Stimulated activated CD8-positive, alpha-beta memory T cell treated with anti-CD3 and anti-CD28 coated beads, Interleukin-12 subunit alpha, Interleukin-12 subunit beta, amount 100 ng/mL, for 24 hours (primary cell): ENCODE measurements around the gene MBNL2.

Experiments
- DNase-seq: peaks from one replicate; pipeline ENCODE4 v3.0.0-alpha.2; 2020; ENCODE audit errors: extremely low read depth

Gene MBNL2

DNA sequence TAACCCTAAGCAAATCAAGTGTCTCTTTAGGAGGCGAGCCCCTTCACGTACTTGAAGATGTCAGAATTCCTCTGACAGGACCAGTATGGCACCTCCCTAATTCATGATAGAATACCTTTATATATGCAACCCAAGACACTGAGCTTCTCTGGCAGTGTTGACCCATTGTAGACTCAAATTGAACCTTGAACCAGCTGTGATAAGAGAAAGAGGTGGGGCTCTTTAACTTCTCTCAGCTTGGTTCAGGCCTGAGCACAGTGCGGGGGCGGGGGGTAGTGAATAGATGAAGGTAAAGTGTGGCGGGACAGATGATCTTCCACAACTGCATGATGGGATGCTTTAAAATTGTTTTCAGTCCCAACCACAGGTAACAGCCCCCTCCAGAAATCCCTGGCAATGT lies 12.1 kb downstream of the MBNL2 start:
- no peak for DNase-seq

DNA sequence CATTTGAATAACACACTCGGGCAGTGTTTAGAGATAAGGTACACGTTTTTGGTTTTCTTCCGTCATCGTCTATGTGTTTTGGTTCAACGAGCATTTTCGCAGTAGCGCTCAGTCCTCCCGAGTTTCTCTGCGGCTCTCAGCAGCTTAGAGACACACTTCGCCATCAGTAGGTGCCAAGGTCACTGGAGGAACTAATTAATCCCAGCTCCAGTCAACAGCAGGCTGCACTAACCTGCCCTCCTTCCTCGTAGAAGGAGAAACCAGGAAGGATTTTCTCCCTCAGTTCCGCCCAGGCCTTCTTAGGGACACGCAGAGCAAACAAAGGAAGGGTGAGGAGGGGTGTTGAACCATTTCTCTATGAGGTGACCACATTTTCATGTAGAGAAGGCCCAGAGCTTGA lies 12.6 kb downstream of the MBNL2 start:
- no peak for DNase-seq

DNA sequence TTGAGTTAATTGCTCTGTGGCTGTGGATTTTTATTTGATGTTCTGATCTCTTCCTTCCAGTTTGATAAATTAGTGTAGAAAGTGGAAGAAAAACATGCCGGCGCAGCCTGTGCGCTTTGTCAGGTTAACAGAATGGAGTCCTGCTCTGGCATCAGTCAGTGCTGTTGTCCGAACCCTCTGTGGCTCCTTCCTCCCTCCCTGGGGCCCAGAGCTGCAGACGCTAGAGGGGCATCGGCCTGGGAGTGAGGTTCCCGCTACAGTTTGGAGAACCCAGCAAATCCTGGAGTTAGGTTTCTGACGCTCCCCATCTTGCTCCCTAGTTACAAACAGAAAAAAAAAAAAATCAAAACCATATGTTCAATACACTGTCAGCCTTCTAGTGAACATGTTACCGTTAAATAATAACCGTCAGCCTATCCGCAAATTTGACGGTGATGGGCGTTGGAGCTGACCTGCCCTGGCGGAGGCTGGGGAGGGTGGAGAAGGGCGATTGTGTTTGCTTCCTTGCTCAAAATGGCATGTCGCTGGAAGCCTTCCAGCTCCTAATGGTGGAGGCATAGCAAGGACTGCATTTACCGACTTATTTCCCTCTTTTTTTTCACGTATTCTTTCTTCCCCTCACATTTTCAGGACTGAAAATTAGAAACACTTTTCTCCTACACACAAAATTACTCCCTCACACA lies 13.6 kb downstream of the MBNL2 start:
- DNase-seq = no peak

DNA sequence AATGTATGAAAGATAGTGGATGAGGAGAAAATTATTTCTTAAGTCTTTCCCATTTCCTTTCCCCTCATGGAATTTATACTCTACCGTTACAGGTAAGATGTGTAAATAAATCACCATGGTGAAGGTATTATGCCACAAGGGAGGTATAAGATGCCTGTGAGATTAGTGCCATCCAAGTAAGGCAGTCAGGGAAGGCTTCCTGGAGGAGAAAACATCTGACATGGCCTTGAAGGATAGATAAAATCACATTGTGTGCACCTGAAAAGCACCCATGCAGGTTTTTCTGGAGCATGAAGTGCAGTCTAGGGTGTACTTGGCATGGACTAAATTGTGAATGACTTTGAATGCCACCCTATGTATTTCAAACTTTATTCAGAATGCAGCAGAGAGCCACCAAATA lies 15.3 kb downstream of the MBNL2 start:
- DNase-seq = no peak

DNA sequence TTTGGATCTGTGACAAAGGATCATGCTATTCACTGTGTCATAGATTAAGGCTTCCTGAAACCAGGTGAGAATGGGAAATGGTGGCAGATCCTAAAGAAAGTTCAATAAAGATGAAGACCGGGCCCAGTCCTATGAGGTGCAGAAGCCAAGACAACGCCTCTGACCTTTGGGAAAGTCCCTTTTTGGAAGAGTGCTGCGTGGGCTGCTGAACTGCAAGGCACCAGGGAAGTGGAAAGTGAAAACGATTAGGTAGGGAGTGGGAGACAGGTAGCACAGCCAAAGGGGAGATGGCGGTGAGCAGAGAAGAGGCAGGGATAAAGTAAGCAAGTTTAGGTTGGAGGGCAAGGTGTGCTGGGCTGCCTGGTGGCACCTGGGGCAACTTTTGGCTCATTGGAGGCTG lies 16.3 kb downstream of the MBNL2 start:
- no peak for DNase-seq

DNA sequence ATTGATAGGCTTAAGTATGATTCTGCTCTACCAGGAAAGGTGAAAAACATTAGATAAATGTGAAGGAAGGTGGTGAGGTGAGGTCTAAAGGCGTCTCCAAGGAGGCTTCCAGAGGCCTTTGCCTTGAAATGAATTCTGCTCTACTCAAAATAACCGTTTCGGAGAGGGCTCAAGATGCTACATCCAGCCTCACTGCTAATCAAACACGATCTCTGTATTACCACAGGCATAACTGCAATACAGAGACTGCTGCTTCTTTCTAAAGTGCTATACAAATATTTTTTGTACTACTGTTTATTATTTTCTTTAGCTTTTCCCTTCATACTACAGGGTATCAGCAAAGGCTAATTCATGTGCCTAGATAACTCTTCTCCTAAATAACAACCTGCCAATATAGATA lies 16.8 kb downstream of the MBNL2 start:
- no peak for DNase-seq

DNA sequence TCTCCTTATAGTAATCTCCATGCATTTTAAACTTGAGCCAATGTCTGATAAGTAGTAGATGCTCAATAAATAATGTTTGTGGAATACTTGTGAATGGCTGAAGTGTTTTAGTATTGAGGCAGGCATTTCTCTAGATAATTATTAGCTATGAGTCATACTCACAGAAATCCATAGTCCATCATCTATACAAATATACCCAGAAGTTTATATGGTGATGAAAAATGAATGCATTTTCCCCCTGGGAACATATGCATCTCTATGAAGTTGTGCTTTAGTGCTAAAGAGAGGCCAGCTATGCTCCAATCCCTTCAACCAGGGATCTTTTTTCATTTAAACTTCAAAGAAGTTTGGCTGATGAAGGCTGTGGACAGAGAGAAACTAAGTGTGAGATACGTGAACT lies 17.2 kb downstream of the MBNL2 start:
- no peak for DNase-seq

DNA sequence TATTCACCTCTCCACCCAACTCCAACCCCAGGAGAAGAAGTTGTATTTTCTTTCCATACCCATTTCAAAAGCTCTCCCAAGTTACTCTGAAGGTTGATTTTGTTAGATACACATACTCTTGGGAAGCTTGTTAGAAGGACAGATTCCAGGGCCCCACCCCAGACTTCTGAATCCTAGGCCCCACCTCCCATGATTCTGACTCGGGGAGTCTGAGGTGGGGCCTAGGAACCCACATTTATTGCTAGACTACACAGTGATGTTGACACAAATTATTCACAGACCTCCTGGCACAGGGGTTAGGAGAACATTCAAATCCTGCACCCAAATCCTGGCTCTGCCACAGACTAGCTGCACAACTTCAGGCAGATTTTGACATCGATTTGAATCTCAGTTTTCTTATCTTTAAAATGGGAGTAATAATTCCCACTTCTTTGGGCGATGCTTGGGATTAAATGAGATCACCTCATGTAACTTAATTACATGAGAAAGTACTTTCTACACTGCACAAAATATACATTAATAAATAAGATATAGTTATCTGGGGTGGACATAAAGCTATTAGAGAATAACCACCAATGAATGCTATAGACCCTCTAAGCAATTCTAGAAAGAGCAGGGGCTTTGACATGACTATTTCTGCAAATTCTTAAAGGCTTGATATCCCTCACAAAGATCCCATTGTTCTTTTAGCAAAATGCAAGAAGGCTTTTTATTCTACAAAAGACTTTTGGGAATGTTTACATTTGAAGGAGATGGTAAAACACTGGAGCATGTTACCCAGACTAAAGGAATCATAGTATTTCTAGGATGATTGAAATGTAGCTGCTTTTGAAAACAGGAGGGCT lies 18.0 kb downstream of the MBNL2 start:
- DNase-seq = no peak

DNA sequence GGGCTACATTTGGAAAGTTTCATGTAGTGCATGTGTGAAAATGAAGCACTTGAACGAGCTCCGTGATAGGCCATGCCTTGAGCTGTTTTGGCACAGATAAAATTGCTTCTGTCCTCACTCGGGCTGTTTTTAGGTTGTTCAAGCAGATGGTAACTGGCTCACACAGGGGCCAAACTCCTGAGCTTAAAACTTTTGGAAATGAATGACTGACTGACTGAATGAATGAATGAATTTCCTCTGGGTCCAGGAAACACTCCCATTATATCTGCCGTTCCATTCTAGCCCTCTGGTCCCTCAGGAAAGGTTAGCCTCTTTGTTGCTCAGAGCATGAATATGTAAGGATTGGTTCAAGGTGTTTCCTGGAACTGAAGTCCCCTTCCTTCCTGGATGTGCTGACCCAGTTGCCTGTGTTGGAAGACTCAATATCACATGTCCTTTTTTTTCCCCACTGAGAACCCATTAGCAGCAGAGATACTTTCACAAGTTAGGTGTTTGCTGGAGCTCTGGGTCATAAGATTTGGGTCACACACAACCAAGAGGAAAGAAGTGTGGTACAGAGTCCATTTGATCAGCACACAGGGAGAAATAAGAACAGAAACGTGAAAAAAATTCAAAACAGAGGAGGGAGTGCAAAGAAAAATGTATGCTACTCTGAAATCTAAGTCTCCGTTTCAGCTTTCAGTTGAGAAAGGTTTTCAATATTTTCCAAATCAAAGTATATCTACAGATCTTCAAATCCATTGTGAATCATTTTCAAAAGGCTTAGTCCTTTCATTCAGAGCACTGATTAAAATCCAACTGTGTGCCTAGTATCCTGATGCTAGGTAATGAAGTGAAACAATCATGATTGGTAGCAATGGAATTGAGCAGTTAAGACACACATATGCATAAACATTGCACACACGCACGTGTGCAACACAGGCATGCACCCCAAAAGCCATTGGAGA lies 18.9 kb downstream of the MBNL2 start:
- no peak for DNase-seq

DNA sequence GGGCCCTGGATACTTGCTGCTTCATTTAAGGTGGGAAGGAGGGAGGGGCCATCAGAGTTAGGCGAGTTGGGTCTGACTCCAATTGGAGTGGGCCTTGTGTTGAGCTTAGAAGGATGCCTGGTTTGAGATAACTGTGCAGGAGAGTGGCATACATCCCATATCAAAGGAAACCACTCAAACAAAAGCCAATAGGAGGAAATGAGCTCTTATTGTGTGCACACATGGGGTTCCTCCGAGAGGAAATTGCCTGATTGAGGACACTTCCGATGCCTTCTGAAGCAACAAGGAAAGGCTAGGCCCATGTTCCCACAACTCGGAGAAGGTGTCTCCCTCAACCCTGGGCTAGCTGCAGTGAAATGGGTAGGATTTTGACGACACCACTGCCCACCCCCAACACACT lies 19.6 kb downstream of the MBNL2 start:
- DNase-seq = no peak

DNA sequence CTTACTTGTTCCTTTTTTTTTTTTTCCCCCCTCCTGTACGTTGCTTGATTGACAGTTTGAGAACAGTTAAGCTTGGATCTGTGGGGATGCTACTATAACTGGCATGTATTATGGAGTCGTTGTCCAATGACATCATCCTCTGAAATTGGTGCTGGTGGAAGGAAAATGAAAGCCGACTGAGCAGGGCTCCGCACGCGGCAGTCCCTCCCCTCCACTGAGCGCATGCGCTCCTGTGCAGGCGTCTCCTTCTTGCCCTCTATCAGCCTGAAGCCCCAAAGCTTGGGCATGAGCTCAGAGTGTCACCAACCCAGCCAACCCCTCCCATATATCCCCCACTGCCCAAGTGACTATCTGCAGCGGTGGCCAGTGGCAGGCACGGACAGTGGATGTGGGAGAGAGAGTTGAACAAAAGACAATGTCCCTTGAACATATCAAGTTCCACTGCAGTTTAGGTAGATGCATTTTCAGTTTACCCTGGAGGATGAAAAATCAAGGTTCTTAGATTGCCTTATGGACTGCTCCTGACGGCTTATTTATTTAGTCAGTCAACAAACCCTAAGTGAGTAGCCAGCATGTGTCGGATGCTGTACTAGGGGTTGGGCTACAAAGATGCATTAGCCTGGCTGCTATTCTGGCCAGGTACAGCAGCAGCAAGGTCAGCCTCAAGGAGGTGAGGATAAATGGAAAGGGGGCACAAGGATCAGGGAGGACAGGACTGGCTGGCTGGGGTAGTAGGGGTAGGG lies 20.8 kb downstream of the MBNL2 start:
- no peak for DNase-seq

DNA sequence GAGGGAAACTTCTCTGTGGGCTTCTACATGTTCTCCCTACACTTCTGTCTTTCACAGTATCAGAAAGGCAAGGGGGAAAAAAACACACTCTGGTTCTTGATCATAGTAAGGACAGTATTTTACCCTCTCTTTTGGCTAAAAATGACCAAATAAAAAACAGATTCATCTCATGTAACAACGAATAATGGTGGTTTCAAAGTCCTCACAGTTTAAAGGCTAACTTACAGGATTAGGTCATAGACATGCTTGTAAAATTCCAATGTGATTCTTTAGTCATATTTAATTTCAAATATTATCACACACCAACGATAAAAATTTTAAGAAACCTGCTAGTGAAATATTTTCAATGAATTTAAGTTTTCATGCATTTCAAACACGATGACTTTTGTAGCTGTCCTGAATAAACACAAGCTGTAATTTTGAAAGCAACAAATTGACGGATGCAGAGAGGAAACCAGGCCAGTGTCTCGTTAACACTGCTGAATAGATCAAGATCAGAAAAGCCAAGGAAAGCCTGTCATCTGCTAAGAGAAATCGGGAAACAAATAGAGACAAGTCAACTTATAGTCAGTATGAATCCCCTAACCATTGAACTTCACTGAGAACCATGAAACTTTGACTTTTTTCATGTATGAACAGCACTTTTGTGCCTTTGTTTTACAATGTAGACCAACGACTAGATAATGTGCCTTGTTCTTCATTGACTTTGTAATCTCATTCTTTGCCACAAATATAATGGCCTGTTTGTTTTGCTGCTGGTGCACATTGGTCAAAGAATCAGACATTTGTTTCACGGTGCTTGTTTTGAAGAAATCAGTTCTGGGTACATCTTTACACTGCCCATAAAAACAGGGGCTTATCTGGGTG lies 22.0 kb downstream of the MBNL2 start:
- DNase-seq = no peak

DNA sequence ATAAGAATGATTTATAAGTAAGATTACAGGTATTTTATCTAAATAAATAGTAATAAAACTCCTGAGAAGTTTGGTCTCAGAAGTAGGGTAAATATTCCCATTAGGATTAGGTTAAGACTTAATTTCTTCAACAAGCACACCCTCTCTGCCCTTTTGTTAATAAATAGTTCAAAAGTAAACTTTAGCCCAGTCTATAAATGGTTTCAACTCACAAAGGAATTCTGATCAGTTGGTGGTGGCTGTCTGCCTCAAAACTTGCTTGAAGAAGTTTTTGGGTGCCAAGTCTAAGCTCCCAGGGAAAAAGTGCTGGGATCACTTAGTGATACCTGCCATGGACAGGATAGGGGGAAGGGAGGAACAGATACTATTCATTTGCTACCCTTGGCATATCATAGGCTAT lies 22.9 kb downstream of the MBNL2 start:
- DNase-seq = no peak

DNA sequence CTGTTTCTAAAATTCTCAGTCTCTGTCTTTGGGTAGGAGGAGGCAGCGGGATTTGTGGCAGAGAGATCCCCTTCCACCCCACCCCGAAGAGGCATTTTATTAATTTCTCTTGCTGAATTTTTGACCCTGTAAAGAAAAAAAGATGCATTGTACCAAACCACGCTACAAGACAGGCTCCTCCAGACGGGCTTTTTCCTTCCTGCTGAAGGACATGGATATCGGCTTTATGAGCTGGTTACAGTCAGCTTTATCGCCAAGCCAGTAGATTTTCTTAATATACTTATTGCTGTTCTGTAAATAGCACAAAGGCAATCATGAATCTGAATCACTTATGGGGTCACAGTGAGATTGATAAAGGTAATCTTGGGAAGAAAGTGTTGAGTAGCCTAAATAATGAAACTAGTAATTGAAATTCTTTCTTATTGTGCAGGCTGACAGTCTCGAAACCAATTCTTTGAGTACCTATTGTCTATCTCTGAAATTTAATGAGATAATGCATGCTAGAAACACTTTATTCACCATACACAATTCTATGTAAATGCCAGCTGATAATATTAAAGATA lies 24.5 kb downstream of the MBNL2 start:
- DNase-seq = no peak

DNA sequence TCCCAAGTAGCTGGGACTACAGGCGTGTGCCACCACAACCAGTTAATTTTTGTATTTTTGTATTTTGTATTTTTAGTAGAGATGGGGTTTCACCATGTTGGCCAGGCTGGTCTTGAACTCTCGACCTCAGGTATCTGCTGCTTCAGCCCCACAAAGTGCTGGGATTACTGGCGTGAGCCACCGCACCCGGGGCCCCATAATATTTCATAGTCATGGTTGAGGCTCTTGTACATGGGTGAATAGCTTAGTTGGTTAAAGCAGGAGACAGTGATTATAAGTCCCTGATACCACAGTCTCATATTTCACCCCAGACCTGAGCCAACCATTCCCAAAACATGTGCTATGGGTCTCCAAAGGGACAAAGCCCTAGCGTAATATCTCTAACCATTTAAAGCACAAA lies 26.1 kb downstream of the MBNL2 start:
- DNase-seq = no peak

DNA sequence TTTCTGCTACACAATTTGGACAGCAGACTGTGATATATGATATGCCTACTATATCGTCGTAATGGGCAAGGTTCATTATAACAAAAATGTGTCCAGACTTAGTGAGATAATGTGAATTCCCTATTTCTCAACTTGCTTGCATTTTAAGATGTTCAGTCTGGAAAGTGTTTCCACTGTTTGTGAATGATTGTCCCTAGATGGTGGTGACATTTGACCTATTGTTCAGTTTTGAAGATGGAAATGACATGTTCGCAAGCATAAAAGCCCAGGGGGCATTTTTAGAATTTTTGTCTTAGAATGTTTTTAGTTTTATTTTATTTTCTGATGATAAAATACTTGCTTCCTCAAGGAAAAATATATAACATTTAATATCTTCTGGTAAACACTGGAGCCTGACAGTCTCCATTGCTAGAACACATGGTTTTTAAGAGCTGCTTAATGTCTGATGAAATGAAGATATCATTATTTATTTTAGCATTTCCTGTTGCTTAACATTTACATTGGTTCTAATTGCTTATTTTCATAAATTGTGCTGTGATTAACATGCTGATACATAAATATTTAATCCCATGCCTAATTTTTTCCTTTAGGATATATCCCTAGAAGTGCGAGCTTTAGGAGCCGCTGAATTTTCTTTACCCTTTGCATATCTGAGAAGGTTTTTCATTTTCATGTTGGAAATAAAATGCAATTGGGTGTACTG lies 27.1 kb downstream of the MBNL2 start:
- DNase-seq = no peak

DNA sequence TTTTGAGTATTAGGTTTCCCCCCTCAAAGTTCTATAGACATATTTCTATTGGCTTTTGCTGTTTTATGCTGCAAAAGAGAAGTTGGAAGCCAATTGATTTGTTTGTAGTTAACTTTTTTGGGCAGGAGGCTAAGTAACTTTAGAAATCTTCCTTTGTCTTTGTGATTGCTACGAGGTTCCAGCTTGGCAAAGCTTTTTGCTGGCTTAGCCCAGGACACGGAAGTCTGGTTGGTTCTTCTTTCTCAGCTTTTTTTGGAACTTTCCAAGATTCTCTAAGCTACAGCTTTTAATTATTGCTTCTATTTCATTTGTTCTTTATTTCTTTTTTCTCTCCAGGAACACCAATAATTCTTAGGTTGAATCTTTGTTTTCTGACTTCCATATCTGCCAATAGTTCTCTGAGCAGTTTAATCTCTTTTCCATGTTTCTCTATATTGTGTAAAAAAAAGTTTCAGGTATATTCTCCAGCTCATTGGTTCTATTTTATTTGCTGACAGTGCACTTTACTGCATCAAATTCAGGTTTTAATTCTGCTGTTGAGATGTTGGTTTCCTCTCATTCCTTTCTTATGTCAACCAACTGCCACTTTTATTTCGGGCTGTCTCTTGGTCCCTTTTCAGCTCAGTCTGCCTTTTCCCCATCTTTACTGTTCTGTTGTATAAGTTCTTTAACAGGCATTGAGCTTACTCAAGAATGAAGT lies 27.8 kb downstream of the MBNL2 start:
- no peak for DNase-seq

DNA sequence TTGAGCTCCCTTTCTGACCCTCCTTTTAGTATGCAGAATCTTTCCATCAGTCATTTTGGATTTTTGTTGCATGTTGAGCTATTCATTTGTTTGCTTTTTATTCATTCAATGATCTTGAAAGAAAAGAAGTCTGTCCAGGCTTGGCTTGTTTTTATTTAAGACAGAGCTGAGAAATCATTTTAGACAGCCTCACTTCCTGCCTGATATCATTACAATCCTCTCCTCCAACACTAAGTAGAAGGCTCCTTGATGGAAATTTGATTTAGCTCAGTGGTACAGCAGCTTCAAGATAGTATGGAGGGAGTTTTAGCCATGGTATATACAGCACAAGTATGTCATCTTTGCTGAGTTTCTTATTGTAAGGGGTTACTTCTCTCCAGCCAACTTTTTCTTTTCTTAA lies 28.4 kb downstream of the MBNL2 start:
- DNase-seq = no peak

DNA sequence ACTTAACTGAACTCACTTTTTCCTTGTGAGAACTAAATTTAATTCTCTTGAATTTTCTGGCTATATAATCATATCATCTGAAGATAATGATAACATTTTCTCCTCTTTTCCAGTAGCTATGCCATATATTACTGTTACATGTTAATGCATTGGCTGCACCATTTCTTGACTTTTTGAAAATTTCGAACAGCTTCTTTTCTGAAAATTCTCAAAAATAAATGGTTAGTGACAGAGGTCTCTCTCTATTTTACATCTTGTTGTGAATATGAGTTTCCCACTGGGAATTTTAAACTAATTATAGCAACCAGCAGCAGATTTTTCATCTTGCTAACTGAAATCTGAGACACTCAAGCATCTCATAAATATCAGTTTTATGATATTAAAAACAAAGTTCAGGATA lies 30.6 kb downstream of the MBNL2 start:
- no peak for DNase-seq
